WERI-Rb-1 (cell line): ENCODE results near the gene FLNB.

ENCODE experiments used
- DNase-seq: peaks from one replicate; pipeline ENCODE4 v3.0.0-alpha.2; 2020
- H3K27ac ChIP-seq: fragments of 250-450 bp; sonication (Bioruptor Pico); 2 replicates; pipeline ENCODE4 v1.5.1; 2020; ENCODE audit warnings: mild to moderate bottlenecking, moderate library complexity
- H3K27me3 ChIP-seq: fragments of 250-450 bp; sonication (Bioruptor Pico); 2 replicates; pipeline ENCODE4 v1.5.1; 2021; ENCODE audit warnings: mild to moderate bottlenecking, low read depth, moderate library complexity; ENCODE audit not compliant: insufficient read depth, severe bottlenecking
- H3K36me3 ChIP-seq: fragments of 250-450 bp; sonication (Bioruptor Pico); 2 replicates; pipeline ENCODE4 v1.5.1; 2020; ENCODE audit warnings: mild to moderate bottlenecking, moderate library complexity
- H3K4me3 ChIP-seq: 2 replicates; pipeline ENCODE4 v1.5.1; 2011; ENCODE audit warnings: low read depth, mild to moderate bottlenecking, control low read depth, low read length
- H3K9me3 ChIP-seq: fragments of 250-450 bp; sonication (Bioruptor Pico); 2 replicates; pipeline ENCODE4 v1.5.1; 2021; ENCODE audit warnings: mild to moderate bottlenecking, moderate library complexity; ENCODE audit not compliant: severe bottlenecking
- CTCF ChIP-seq: IDR thresholded peaks from 2 replicates; pipeline ENCODE4 v1.5.1; 2011; ENCODE audit warnings: low read depth, mild to moderate bottlenecking, control low read depth, inconsistent platforms, low read length

FLNB gene

GRCh38 chr3:58180099-58180880, 172.1 kb downstream of the FLNB start:
- DNase-seq, result no peak
- H3K36me3 ChIP-seq, result no peaks in the 10 kb centered on the region
- no peaks in the 10 kb centered on the region for H3K27me3 ChIP-seq
- no peak overlapping the region for H3K4me3 ChIP-seq
- TF ChIP-seq CTCF, result no peak
- no peaks in the 10 kb centered on the region for H3K9me3 ChIP-seq
- H3K27ac ChIP-seq, result no peak overlapping the region

GRCh38 chr3:58180940-58181587, 172.8 kb downstream of the FLNB start:
- DNase-seq, result no peak
- Histone ChIP-seq H3K9me3 (no peaks in the 10 kb centered on the region), H3K27ac (no peak overlapping the region), H3K27me3 (no peaks in the 10 kb centered on the region), H3K36me3 (no peaks in the 10 kb centered on the region), H3K4me3 (no peak overlapping the region)
- TF ChIP-seq CTCF, result no peak

GRCh38 chr3:58183221-58183620, 175.0 kb downstream of the FLNB start:
- H3K27me3 ChIP-seq, result no peaks in the 10 kb centered on the region
- no peak overlapping the region for H3K27ac ChIP-seq
- no peak for DNase-seq
- no peak overlapping the region for H3K4me3 ChIP-seq
- no peak for TF ChIP-seq CTCF
- no peaks in the 10 kb centered on the region for H3K9me3 ChIP-seq
- no peaks in the 10 kb centered on the region for H3K36me3 ChIP-seq

GRCh38 chr3:58183891-58184290, 175.7 kb downstream of the FLNB start:
- Histone ChIP-seq H3K36me3 (no peaks in the 10 kb centered on the region), H3K9me3 (no peaks in the 10 kb centered on the region), H3K4me3 (no peak overlapping the region), H3K27ac (no peak overlapping the region), H3K27me3 (no peaks in the 10 kb centered on the region)
- TF ChIP-seq CTCF, result no peak
- DNase-seq, result no peak

- DNase-seq, result no peak
- Histone ChIP-seq H3K27me3 (no peaks in the 10 kb centered on the region), H3K4me3 (no peak overlapping the region), H3K9me3 (no peaks in the 10 kb centered on the region), H3K27ac (no peak overlapping the region), H3K36me3 (no peaks in the 10 kb centered on the region)
- no peak for TF ChIP-seq CTCF
Measured at GRCh38 chr3:58184309-58184981, 176.2 kb downstream of the FLNB start.
